Esophagus (tissue), 2 donors: ENCODE measurements around the gene CPAMD8. TPM values are rescaled to one million over a fixed set of nuclear protein-coding genes. Genes with fewer than 3 reads are reported as not detected.

Source experiments
- H3K27ac ChIP-seq, 2 donors: one replicate each; pipeline ENCODE4 v1.5.1; 2013; ENCODE audit warnings: low read depth in 2 of 2, mild to moderate bottlenecking in 2 of 2, inconsistent platforms in 1 of 2, low read length in 1 of 2, moderate library complexity in 1 of 2
- H3K27me3 ChIP-seq, 2 donors: one replicate each; pipeline ENCODE4 v1.6.1; 2013; ENCODE audit warnings: low read length in 2 of 2, control low read depth in 1 of 2, mild to moderate bottlenecking in 1 of 2; ENCODE audit not compliant: insufficient read depth in 2 of 2, control insufficient read depth in 1 of 2
- H3K36me3 ChIP-seq, 2 donors: one replicate each; pipeline ENCODE4 v1.6.1; 2013; ENCODE audit warnings: low read length in 1 of 2; ENCODE audit not compliant: control insufficient read depth in 2 of 2, insufficient read depth in 2 of 2
- H3K4me1 ChIP-seq, 2 donors: one replicate each; pipeline ENCODE4 v1.6.1; 2013; ENCODE audit warnings: low read length in 1 of 2; ENCODE audit not compliant: control insufficient read depth in 2 of 2, insufficient read depth in 2 of 2
- H3K4me3 ChIP-seq, 2 donors: one replicate each; pipeline ENCODE4 v1.5.1; 2013; ENCODE audit warnings: low read length in 2 of 2, mild to moderate bottlenecking in 2 of 2, low read depth in 1 of 2, moderate library complexity in 1 of 2
- H3K9me3 ChIP-seq, 2 donors: one replicate each; pipeline ENCODE4 v1.6.1; 2013; ENCODE audit warnings: mild to moderate bottlenecking in 2 of 2, low read depth in 1 of 2, low read length in 1 of 2, moderate library complexity in 1 of 2; ENCODE audit not compliant: control insufficient read depth in 2 of 2, insufficient read depth in 1 of 2
- WGBS, 2 donors: extraction: QIAGEN DNeasy Blood & Tissue Kit; methylation state at CpG; one replicate each; pipeline ENCODE4 v1.1.7; 2013; 5-methylcytosine and 5-hydroxymethylcytosine counted together
- polyA plus RNA-seq, 2 donors: library from polyadenylated mRNA; stranded (reverse); fragments of 200-250 nt; gene quantifications; one replicate each; pipeline ENCODE4 v1.2.3, GENCODE V29; 2013
- donor health status: healthy with polysubstance abuse.
- donor health status: Bipolar disorder and iron deficiency.

CPAMD8 gene
- polyA plus RNA-seq, 2 donors, result 1.0 to 1.9 TPM

DNA sequence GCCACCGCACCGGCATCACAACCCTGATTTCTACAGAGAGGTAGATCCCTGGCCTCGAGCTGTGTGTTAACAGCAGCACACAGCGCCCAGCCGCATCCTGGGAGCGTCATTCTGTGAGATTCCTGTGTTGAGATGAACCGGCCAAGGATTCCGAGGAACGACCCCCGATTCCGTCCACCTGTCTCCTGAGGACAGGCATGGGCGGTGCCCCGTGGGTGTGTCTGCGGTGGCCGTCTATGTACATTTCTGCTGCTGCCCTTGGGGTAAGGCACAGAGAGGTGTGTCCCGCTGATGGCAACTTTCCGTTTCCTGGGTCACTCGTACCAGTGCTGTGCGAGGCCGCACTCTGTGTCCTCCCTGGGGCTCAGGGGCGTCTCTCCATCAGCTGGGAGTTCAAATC, 153.9 kb downstream of the CPAMD8 start:
- 93 to 94% methylated on average over 21 of the region's 21 CpGs for WGBS, 2 donors

DNA sequence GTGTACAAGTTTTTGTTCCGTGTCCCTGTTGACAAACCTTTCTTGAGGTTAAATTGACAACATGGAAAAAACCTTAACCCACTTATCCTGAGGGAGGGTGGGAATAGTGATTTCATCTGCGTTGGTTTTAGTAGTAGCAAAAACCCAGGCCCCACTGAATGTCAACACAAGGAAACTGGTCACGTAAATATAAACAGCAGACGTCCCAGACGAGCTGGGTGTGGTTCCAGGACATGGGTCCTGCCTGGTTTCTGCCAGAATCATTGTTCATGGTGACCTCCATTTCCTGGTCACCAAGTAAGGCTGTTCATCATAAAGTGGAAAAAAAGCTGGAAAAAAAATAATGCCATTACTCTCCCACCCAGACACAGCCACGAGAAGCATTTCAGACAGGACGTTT, 154.7 kb downstream of the CPAMD8 start:
- H3K27ac ChIP-seq, result peak overlapping the region in 1 of 2 donors; percentile 18
- H3K9me3 ChIP-seq, result peaks cover 0 to 9% of the 10 kb centered on the region in 2 donors
- H3K4me1 ChIP-seq, result no peaks in the 10 kb centered on the region
- H3K36me3 ChIP-seq, result peaks cover 10 to 62% of the 10 kb centered on the region in 2 donors
- no peak overlapping the region for H3K4me3 ChIP-seq
- 56 to 58% methylated on average over 7 of the region's 7 CpGs for WGBS, 2 donors
- H3K27me3 ChIP-seq, result no peaks in the 10 kb centered on the region

More for the DNA sequence above, 153.9 kb downstream of the CPAMD8 start:
- Histone ChIP-seq H3K9me3 (peaks cover 0 to 9% of the 10 kb centered on the region in 2 donors), H3K36me3 (peaks cover 15 to 61% of the 10 kb centered on the region in 2 donors), H3K4me1 (peaks cover 0 to 6% of the 10 kb centered on the region in 2 donors), H3K27me3 (no peaks in the 10 kb centered on the region), H3K27ac (peak overlapping the region in 1 of 2 donors; percentile 5), H3K4me3 (no peak overlapping the region)

DNA sequence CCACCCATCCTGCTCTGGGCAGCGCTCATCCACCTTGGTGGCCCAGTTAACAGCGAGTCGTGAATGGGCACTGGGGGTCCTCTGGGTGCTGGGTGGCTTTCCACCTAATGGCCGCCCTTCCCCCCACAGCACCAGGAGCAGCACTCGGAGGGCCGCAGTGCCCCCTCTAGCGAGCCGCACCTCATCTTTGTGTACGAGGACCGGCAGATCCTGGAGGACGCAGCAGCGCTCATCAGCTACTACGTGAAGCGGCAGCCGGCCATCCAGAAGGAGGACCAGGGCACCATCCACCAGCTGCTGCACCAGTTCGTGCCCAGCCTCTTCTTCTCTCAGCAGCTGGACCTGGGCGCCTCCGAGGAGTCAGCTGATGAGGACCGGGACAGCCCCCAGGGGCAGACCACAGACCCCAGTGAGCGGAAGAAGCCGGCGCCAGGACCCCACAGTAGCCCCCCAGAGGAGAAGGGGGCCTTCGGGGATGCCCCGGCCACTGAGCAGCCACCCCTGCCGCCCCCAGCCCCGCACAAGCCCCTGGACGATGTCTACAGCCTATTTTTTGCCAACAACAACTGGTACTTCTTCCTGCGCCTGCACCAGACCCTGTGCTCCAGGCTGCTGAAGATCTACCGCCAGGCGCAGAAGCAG, 157.2 kb downstream of the CPAMD8 start:
- 95 to 96% methylated on average over 29 to 30 of the region's 30 CpGs for WGBS, 2 donors
- Histone ChIP-seq H3K9me3 (peaks cover 0 to 6% of the 10 kb centered on the region in 2 donors), H3K36me3 (peaks cover 7 to 65% of the 10 kb centered on the region in 2 donors), H3K4me3 (no peak overlapping the region), H3K27ac (no peak overlapping the region), H3K4me1 (no peaks in the 10 kb centered on the region), H3K27me3 (no peaks in the 10 kb centered on the region)

GRCh38 chr19:16868423-16869130, 158.0 kb downstream of the CPAMD8 start:
- no peak overlapping the region for H3K27ac ChIP-seq
- no peaks in the 10 kb centered on the region for H3K4me1 ChIP-seq
- H3K4me3 ChIP-seq, result no peak overlapping the region
- H3K36me3 ChIP-seq, result peaks cover 11 to 65% of the 10 kb centered on the region in 2 donors
- peaks cover 0 to 4% of the 10 kb centered on the region in 2 donors for H3K9me3 ChIP-seq
- WGBS, 2 donors, result 93 to 95% methylated on average over 19 to 20 of the region's 20 CpGs
- no peaks in the 10 kb centered on the region for H3K27me3 ChIP-seq

DNA sequence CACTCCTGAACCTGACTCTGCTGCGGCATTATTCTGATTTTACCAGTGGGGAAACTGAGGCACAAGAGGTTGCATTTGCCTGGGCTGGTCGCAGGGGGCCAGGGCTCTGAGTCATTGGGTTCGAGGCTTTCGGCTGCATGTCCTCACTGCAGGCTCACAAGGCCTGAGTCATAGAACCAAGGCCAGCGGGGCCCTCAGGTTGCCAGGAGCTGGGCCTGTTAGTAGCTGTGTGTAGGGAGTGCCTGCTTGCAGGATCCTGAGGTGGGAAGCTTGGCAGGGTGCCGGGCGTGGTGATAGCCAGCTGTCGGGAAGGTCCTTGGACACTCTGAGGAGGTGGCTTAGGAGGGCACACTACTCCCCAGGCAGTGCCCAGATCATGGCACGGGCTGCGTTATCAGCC, 159.4 kb downstream of the CPAMD8 start:
- Histone ChIP-seq H3K4me1 (no peaks in the 10 kb centered on the region), H3K27me3 (no peaks in the 10 kb centered on the region), H3K4me3 (no peak overlapping the region), H3K27ac (no peak overlapping the region), H3K9me3 (no peaks in the 10 kb centered on the region), H3K36me3 (peaks cover 17 to 58% of the 10 kb centered on the region in 2 donors)
- WGBS, 2 donors, result 95 to 99% methylated on average over 10 of the region's 10 CpGs

DNA sequence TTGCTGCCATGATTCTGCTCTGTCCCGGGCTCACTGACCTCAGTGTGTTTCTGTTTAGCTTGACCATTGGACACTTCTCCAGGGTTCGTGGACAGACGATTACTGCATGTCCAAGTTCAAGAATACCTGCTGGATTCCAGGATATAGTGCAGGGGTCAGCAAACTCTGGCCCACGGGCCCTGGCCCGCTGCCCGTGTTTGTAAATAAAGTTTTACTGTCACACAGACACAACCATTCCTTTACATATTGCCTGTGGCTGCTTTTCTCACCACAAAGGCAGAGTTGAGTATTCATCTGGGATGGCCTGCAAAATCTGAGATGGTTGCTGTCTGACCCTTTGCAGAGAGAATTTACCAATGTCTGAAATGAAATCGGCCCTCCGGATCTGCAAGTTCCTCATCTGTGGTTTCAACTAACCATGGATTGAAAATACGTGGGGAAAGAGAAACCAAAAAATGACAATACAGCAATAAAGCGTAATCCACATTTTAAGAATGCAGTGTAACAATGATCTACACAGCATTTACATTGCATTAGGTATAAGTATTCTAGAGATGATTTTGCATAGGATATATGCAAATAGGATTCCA, 163.7 kb downstream of the CPAMD8 start:
- H3K36me3 ChIP-seq, result peaks cover 13 to 41% of the 10 kb centered on the region in 2 donors

GRCh38 chr19:16861834-16862233, 164.8 kb downstream of the CPAMD8 start:
- Histone ChIP-seq H3K9me3 (no peaks in the 10 kb centered on the region), H3K36me3 (peaks cover 13 to 31% of the 10 kb centered on the region in 2 donors), H3K27ac (no peak overlapping the region), H3K4me1 (no peaks in the 10 kb centered on the region), H3K4me3 (no peak overlapping the region), H3K27me3 (no peaks in the 10 kb centered on the region)
- 90 to 95% methylated on average over 5 of the region's 5 CpGs for WGBS, 2 donors

More for the DNA sequence above, 163.7 kb downstream of the CPAMD8 start:
- no peaks in the 10 kb centered on the region for H3K9me3 ChIP-seq
- 86 to 89% methylated on average over 10 of the region's 10 CpGs for WGBS, 2 donors
- no peak overlapping the region for H3K4me3 ChIP-seq
- H3K27ac ChIP-seq, result no peak overlapping the region
- no peaks in the 10 kb centered on the region for H3K4me1 ChIP-seq
- H3K27me3 ChIP-seq, result no peaks in the 10 kb centered on the region

- Histone ChIP-seq H3K36me3 (peaks cover 13 to 23% of the 10 kb centered on the region in 2 donors), H3K4me3 (no peak overlapping the region), H3K27me3 (no peaks in the 10 kb centered on the region), H3K4me1 (no peaks in the 10 kb centered on the region), H3K9me3 (no peaks in the 10 kb centered on the region), H3K27ac (no peak overlapping the region)
- 94 to 96% methylated on average over 3 of the region's 3 CpGs for WGBS, 2 donors
Observed at GRCh38 chr19:16861011-16861410, 165.6 kb downstream of the CPAMD8 start.

GRCh38 chr19:16860118-16860517, 166.5 kb downstream of the CPAMD8 start:
- H3K27ac ChIP-seq, result no peak overlapping the region
- 90 to 93% methylated on average over 20 of the region's 20 CpGs for WGBS, 2 donors
- peaks cover 13 to 17% of the 10 kb centered on the region in 2 donors for H3K36me3 ChIP-seq
- H3K9me3 ChIP-seq, result no peaks in the 10 kb centered on the region
- H3K27me3 ChIP-seq, result no peaks in the 10 kb centered on the region
- H3K4me3 ChIP-seq, result no peak overlapping the region
- no peaks in the 10 kb centered on the region for H3K4me1 ChIP-seq
